Fibroblast of mammary gland (primary cell): ENCODE results near the gene TTC28.

Experiments used
- DNase-seq: peaks from one replicate; pipeline ENCODE4 v3.0.0-alpha.2; 2010; ENCODE audit warnings: low read depth
- H3K4me3 ChIP-seq: 2 replicates; pipeline ENCODE4 v1.5.1; 2011; ENCODE audit warnings: low read depth, mild to moderate bottlenecking, low read length, moderate library complexity; ENCODE audit not compliant: control insufficient read depth
- CTCF ChIP-seq: conservative IDR thresholded peaks from 2 replicates; pipeline ENCODE4 v1.5.1; 2011; ENCODE audit warnings: low read depth, low read length, inconsistent platforms; ENCODE audit not compliant: control insufficient read depth, insufficient read depth

TTC28 gene

GRCh38 chr22:27984001-27984695, 695.5 kb downstream of the TTC28 start:
- no peak overlapping the region for H3K4me3 ChIP-seq
- no peak for DNase-seq
- no peak for TF ChIP-seq CTCF

GRCh38 chr22:27983361-27983791, 696.3 kb downstream of the TTC28 start:
- H3K4me3 ChIP-seq = no peak overlapping the region
- DNase-seq = no peak
- no peak for TF ChIP-seq CTCF

- TF ChIP-seq CTCF = no peak
These were observed 696.9 kb downstream of the TTC28 start for GRCh38 chr22:27982630-27983180.

GRCh38 chr22:27982106-27982505, 697.5 kb downstream of the TTC28 start:
- H3K4me3 ChIP-seq = no peak overlapping the region
- TF ChIP-seq CTCF = no peak
- DNase-seq = no peak

More at GRCh38 chr22:27982630-27983180, 696.9 kb downstream of the TTC28 start:
- H3K4me3 ChIP-seq = no peak overlapping the region
- DNase-seq = no peak

- no peak for DNase-seq
- no peak for TF ChIP-seq CTCF
- no peak overlapping the region for H3K4me3 ChIP-seq
These were observed 699.1 kb downstream of the TTC28 start for GRCh38 chr22:27980424-27981148.

- no peak overlapping the region for H3K4me3 ChIP-seq
- no peak for DNase-seq
- TF ChIP-seq CTCF = no peak
These were observed 700.8 kb downstream of the TTC28 start for GRCh38 chr22:27978802-27979201.
